Tibial artery (tissue), 4 donors: ENCODE results near the gene MAP3K21.

Experiments used
- DNase-seq, 2 donors: peaks; one replicate each; pipeline ENCODE4 v3.0.0-alpha.2; 2019
- H3K27ac ChIP-seq, 2 donors: fragments of 200-600 bp; sonication (generic) in 1 of 2; 1 replicate in 1 of 2; 2 replicates in 1 of 2; pipeline ENCODE4 v1.5.1; 2018 to 2019; ENCODE audit warnings: mild to moderate bottlenecking in 1 of 2
- H3K27me3 ChIP-seq, 2 donors: fragments of 200-600 bp; sonication (generic) in 1 of 2; one replicate each; pipeline versions ENCODE4 v1.5.1 to v1.6.0; 2016 to 2019
- H3K36me3 ChIP-seq, 3 donors: fragments of 200-600 bp; sonication (generic) in 2 of 3; one replicate each; pipeline ENCODE4 v1.5.1; 2016 to 2019; ENCODE audit warnings: mild to moderate bottlenecking in 2 of 3
- H3K4me1 ChIP-seq, 4 donors: fragments of 200-600 bp; sonication (generic) in 2 of 4; 1 replicate in 3 of 4; 2 replicates in 1 of 4; pipeline ENCODE4 v1.5.1; 2016 to 2019
- H3K4me3 ChIP-seq, 2 donors: fragments of 200-600 bp; sonication (generic) in 1 of 2; 1 replicate in 1 of 2; 2 replicates in 1 of 2; pipeline ENCODE4 v1.5.1; 2018 to 2019; ENCODE audit warnings: mild to moderate bottlenecking in 2 of 2
- H3K9me3 ChIP-seq, 3 donors: fragments of 200-600 bp; sonication (generic) in 1 of 3; one replicate each; pipeline ENCODE4 v1.5.1; 2016 to 2019
- CTCF ChIP-seq, 2 experiments: fragments of 200-600 bp in 1 of 2; fragments of 450-650 bp in 1 of 2; IDR thresholded peaks; one replicate each; pipeline ENCODE4 v1.5.1; 2017 to 2019; ENCODE audit warnings: antibody characterized with exemption in 2 of 2, mild to moderate bottlenecking in 1 of 2, moderate library complexity in 1 of 2
- intact Hi-C: fragments of 100-400 bp; cut with DNase I; formaldehyde crosslinking; loops from one replicate; pipeline ENCODE4 v1.15.0; 2023; ENCODE audit warnings: low total_unique reads

MAP3K21 gene

GRCh38 chr1:233355841-233356704 is 28.5 kb downstream of the MAP3K21 start:
- no peaks in the 10 kb centered on the region for H3K4me1 ChIP-seq
- no peak for DNase-seq
- TF ChIP-seq CTCF (IDR thresholded peaks at IDR 0.05): no peak
- no peak overlapping the region for H3K27ac ChIP-seq
- intact Hi-C loops: no loop called here
- peaks cover 0 to 9% (median 0%) of the 10 kb centered on the region in 3 donors for H3K36me3 ChIP-seq
- H3K4me3 ChIP-seq: no peak overlapping the region
- no peaks in the 10 kb centered on the region for H3K9me3 ChIP-seq
- no peaks in the 10 kb centered on the region for H3K27me3 ChIP-seq

GRCh38 chr1:233356705-233356987 is 29.1 kb downstream of the MAP3K21 start:
- Histone ChIP-seq H3K9me3 (no peaks in the 10 kb centered on the region), H3K36me3 (peaks cover 0 to 9% (median 0%) of the 10 kb centered on the region in 3 donors), H3K27me3 (no peaks in the 10 kb centered on the region), H3K27ac (no peak overlapping the region), H3K4me1 (no peaks in the 10 kb centered on the region), H3K4me3 (no peak overlapping the region)
- no peak for TF ChIP-seq CTCF (IDR thresholded peaks at IDR 0.05)
- DNase-seq: no peak
- intact Hi-C loops: no loop called here

- TF ChIP-seq CTCF (IDR thresholded peaks at IDR 0.05): no peak
- Histone ChIP-seq H3K9me3 (no peaks in the 10 kb centered on the region), H3K27ac (no peak overlapping the region), H3K4me3 (no peak overlapping the region), H3K36me3 (peaks cover 0 to 9% (median 0%) of the 10 kb centered on the region in 3 donors), H3K4me1 (no peaks in the 10 kb centered on the region), H3K27me3 (no peaks in the 10 kb centered on the region)
- intact Hi-C loops: no loop called here
- no peak for DNase-seq
These were observed 30.3 kb downstream of the MAP3K21 start for GRCh38 chr1:233357595-233358397.

GRCh38 chr1:233359431-233359830 is 31.9 kb downstream of the MAP3K21 start:
- Histone ChIP-seq H3K9me3 (no peaks in the 10 kb centered on the region), H3K4me3 (no peak overlapping the region), H3K4me1 (no peaks in the 10 kb centered on the region), H3K36me3 (peaks cover 0 to 9% (median 0%) of the 10 kb centered on the region in 3 donors), H3K27ac (no peak overlapping the region), H3K27me3 (no peaks in the 10 kb centered on the region)
- no peak for DNase-seq
- TF ChIP-seq CTCF (IDR thresholded peaks at IDR 0.05): no peak
- intact Hi-C loops: no loop called here

GRCh38 chr1:233359905-233360304 is 32.4 kb downstream of the MAP3K21 start:
- intact Hi-C loops: no loop called here
- no peak for DNase-seq

More at GRCh38 chr1:233359905-233360304, 32.4 kb downstream of the MAP3K21 start:
- H3K4me1 ChIP-seq: no peaks in the 10 kb centered on the region
- no peak overlapping the region for H3K4me3 ChIP-seq
- no peaks in the 10 kb centered on the region for H3K9me3 ChIP-seq
- no peaks in the 10 kb centered on the region for H3K27me3 ChIP-seq
- H3K36me3 ChIP-seq: peaks cover 0 to 9% (median 0%) of the 10 kb centered on the region in 3 donors
- H3K27ac ChIP-seq: no peak overlapping the region
- no peak for TF ChIP-seq CTCF (IDR thresholded peaks at IDR 0.05)
